NCI-H446 (cell line): ENCODE measurements around the gene CACNA1H.

Experiments used
- DNase-seq, 2 experiments: peaks; one replicate each; lab custom pipeline; 2025; lab: John Stamatoyannopoulos, UW

CACNA1H gene

DNA sequence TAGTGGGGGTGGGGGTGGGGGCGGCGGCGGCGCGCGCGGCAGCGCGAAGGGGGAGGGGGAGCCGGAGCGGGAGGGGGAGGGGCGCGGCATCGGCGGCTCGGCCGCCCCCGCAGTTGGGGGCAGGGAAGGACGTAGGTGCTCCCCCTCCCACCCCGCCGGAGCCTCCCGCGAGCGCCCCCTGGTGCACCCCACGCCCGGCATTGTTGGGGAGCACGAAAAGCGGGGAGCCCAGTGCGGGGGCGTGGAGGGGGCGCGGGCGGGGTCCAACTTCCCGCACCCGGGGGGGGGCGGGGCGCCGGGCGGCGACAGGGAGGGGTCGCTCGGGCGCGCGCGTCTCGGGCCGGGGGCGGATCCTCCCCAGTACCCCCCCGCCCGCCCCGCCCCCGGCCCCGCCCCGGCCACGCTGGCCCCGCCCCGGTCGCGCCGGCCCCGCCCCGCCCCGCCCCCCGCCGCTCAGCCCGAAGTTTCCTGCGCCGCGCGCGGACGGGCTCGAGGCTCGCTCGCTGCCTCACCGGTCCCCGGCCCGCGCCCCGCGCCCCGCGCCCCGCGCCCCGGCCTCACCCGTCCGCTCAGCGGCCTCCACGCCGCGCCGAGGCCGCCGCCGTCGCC, at the start of gene CACNA1H:
Gene CACNA1H, plus strand, starts transcription at position 456 of the 609 bp plus-strand sequence. CDS start 632 bp downstream, outside the sequence.
- peak in 1 of 2 experiments; percentile 34 for DNase-seq

- no peak for DNase-seq
These were observed 49.3 kb upstream of the CACNA1H start for GRCh38 chr16:1103636-1103980.

DNA sequence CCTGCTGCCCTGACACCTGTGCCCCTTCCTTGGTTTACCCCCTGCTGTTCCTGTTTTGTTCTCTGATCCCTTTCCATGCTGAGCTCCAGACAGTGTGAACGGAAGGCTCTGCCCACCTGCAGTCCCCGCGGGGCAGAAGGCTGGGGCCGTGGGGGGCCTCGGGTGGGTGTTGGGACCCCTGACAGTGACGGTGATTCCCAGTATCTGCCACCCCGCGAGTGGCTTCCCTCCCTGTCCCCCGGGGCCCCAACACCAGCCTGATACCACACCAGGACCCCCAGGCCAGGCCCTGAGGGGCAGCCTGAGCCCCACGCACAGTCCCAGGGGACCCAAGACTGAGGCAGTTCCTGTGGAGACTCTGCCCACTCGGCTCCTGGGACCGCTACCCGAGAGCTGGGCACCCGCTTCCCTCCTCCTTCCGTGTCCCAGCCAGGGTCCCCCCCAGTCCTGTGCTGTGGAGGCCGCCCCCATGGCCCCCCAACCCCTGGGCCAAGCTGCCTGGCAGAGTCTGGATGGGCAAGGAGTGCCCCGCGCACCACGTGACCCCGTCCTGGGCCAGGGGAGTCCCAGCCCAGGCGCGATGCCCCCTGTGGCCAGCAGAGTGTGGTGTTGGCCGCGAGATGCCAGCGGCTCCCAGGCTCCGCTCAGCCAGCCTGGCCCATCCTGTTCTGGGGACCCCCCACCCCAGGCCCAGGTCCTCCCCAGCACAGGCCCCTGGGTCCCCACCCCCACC, 46.9 kb upstream of the CACNA1H start:
- DNase-seq, result peak in 1 of 2 experiments; percentile 62

DNA sequence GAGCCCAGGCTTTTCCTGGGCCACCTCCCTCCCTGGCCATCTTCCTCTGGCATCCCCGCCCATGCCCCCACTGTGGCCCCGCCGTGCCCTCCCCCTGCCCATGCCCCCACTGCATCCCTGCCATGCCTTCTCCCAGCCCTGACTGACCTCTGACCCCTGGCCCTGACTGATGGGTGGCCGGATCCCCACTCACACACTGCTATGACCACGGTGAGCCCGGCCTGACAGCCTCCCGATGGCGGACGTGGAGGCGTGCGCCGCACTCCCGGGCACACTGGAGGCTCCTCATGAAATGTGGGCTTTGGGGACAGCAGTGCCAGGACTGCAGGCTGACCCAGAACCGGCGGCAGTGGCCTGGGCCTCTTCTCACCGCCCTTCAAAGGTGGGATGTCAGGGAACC, 46.2 kb upstream of the CACNA1H start:
- DNase-seq, result no peak

DNA sequence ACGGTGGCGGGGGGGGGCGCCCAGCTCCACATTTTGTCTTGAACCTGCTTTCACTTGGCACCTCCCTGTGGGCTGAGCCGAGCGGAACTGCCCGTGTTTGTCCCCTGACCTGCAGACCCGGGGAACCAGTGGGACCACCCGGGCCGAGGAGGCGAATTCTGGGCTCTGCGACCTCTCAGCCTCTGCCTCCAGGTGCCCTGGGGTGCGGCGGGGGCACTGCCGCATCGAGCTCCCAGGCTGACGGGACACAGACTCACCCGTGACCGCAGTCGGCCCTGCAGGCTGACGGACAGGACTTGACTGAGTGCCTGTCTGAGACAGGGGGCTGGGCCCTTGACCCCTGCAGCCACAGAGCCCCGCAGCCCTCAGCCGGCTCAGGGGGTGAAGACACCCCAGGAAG, 45.8 kb upstream of the CACNA1H start:
- DNase-seq, result no peak

DNA sequence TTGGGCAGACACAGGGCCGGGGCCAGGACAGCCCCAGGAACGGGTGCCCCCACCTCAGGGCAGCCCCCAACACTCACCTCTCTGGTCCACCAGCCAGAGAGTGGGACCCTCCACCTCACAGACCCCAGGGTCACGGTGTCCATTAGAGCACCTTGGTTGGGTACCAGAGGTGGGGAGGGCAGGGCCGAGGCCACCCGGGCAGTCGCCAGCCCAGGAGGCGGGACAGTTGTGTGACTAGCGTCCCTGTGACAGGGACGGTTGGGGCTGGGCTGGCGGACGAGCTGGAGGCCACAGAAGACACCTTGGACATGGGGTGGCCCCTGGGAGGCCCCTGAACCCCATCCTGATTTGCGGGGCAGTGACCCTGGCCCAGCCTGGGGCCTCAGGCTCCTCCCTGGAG, 45.2 kb upstream of the CACNA1H start:
- no peak for DNase-seq

- DNase-seq, result peak; percentile 41 to 69
These were observed 44.3 kb upstream of the CACNA1H start for GRCh38 chr16:1108299-1109252.

- DNase-seq, result no peak
These were observed 43.3 kb upstream of the CACNA1H start for GRCh38 chr16:1109648-1110047.

GRCh38 chr16:1112506-1113184, 40.3 kb upstream of the CACNA1H start:
- DNase-seq, result no peak

GRCh38 chr16:1113489-1113888, 39.4 kb upstream of the CACNA1H start:
- no peak for DNase-seq

DNA sequence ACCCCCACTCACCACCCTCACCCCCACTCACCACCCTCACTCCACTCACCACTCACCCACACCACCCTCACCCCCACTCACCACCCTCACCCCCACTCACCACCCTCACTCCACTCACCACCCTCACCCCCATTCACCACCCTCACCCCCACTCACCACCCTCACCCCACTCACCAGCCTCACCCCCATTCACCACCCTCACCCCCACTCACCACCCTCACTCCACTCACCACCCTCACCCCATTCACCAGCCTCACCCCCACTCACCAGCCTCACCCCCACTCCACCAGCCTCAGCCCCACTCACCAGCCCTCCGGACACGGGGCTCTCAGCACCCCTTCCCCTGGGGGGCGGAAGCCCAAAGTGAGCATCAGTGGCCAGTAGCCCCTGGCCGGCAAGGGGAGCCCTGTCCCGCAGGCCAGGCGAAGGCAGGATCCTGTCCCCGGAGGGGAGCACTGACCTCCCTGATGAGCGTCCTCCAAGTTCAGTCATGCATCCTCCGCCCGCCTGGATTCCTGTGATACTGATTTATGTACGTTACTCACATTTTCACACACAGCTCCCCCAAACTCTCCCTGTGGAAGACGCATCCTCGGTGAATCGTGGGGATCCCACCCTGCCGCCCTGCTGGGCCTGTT, 38.9 kb upstream of the CACNA1H start:
- no peak for DNase-seq

DNA sequence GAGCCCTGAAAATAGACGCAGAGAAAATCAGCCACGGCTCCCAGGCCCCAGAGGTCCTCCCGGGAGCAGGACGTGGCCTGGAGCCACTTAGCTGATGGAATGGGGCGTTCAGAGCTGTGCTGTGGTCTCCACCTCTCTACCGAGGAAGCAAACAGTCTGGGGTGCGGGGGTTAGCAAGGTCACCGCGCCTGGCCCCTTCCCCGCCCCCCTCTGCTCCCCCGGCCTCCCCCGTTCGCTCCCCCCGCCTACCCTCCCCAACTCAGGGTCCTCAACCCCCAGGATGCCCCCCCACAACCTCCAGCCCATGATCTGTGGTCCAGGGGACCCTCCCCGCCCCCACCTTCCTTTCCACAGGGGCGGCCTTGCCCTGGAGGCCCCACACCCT, 36.2 kb upstream of the CACNA1H start:
- no peak for DNase-seq

DNA sequence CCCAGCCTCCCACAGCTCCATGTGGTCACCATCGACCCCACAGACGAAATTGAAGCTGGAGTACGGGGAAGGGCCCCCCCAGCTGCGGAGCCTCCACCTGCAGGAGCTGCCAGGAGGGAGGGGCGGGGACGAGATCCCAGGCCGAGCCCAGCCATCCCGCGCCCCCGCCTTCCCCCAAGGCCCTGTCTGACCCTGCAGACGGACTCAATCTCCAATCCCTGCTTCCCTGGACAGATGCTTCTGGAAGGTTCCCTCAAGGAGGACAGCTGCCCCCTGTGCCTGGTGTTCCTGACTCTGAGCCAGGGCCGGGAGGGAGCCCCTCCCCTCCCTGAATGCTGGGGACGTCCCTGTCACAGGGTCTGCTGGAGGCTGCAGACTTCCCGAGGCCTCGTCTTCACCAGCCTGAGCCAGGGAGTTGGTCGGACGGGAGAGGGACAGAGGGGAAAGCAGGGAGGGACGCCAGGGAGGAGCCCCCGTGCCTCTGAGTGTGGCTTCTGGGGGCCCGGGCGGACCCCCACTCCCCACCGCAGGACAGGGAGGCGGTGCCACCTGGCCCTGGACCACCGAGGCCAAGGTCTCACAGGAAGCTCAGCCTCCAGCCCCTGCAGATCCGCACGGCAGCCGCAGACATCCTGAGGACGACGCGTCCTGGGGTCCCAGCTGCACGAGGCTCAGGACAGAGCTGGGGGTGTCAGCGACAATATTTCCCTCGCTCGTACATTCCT, 35.6 kb upstream of the CACNA1H start:
- no peak for DNase-seq

DNA sequence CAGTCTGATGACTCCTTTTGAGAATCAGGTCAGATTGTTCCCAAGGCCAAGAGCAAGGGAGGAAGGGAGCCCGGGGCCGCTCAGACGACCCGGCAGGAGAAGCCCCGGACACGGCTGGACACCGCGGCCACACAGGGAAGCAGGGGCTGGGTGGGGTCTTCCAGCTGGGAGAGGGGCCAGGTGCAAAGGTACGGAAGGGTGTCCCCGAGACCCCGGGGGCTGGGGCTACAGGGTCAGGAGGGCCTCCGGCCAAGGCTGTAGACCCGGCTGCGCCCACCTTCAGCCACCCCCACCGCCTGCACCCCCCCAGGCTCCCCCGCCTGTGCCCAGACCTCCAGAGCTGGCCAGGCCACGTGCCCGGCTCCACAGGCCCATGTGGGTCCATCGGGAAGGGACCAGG, 35.0 kb upstream of the CACNA1H start:
- DNase-seq, result no peak

DNA sequence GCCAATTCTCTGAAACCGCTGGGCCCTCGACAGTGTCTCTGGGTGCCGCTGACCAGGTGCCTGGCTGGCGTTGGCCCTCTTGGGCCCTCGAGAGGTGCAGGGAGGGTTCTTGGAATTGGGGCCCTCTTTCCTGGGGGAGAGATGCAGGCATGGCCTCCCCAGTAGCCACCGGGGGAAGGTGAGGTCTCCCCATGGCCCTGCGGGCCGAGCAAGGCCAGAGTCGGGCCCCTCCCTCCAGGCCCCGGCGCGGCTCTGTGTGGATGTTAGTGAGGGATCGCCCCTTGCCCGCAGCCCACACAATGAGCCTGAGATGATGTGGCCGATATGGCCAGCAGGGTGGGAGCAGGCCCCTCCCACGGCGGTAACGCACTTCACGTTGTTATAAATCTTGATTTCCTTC, 33.8 kb upstream of the CACNA1H start:
- no peak for DNase-seq

DNA sequence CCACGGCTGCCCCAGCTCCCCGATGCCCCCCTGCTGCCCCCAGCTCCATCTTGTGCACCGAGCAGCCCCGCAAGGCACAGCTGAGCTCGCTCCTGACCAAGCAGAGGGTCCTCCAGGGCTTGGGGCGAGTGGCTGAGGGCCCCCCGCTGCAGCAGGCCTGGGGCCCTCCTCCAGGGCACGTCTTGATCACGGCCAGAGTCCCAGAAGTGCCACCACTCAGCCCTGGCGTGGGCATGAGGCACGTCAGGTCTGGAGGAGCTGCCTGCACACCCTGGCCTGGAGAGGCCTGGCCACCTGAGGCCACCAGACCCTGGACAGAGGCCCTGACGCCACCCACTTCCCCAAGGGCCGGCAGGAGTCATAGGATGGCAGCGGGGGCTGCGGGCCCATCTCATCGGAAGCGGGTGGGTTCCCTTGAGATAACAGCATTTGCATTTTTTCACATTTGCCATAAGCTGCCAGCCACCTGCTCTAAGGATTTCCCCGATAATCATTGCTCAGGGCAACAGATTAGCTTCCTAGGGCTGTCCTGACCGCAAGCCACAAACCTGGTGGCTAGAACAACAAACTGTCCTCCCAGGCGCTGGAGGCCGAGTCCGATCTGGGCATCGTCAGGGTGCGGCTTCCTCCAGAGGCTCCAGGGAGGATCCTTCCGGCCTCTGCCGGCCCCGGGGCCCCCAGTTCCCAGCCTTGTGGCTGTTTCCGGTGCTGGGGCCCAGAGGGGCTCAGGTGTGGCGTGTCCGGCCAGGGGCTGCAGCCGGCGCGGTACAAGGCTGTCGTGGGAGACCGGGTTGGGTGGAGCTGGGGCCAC, 32.9 kb upstream of the CACNA1H start:
- DNase-seq, result no peak

DNA sequence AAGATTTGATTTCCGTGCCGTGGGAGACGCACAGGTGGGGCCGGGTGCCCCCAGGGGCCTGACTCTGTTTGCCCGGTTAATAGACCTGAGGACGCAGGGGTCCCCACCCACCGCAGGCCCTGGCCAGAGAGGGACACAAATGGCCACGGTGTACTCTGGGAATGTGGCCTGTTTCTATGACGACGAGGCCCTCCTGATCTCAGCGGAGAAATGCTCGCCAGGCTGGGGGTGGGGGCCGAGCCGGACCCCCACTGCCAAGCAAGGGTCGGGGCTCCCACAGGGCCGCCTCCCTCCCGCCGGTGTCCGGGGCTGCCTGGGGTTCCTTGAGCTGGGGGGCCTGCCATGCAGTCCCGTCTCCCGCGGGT, 32.3 kb upstream of the CACNA1H start:
- no peak for DNase-seq

DNA sequence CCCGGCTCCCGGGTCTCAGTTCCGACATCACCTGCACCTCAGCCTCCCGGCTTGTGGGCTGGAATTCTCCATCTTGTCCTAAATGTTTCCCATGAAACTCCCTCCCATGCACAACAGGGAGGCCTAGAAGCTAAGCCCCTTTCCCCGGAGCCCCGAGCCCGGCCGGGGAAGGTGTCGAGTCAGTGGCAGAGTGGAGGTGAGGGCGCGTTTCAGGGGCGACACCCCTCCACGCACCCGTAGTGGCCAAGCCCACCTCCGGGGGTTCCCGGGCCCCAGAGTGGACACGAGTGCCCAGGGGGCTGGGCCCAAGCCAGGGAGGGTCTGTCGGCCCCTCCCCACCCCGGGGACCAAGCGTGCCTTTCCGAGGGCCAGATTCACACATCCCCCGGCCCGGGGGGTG, 31.9 kb upstream of the CACNA1H start:
- DNase-seq, result no peak

DNA sequence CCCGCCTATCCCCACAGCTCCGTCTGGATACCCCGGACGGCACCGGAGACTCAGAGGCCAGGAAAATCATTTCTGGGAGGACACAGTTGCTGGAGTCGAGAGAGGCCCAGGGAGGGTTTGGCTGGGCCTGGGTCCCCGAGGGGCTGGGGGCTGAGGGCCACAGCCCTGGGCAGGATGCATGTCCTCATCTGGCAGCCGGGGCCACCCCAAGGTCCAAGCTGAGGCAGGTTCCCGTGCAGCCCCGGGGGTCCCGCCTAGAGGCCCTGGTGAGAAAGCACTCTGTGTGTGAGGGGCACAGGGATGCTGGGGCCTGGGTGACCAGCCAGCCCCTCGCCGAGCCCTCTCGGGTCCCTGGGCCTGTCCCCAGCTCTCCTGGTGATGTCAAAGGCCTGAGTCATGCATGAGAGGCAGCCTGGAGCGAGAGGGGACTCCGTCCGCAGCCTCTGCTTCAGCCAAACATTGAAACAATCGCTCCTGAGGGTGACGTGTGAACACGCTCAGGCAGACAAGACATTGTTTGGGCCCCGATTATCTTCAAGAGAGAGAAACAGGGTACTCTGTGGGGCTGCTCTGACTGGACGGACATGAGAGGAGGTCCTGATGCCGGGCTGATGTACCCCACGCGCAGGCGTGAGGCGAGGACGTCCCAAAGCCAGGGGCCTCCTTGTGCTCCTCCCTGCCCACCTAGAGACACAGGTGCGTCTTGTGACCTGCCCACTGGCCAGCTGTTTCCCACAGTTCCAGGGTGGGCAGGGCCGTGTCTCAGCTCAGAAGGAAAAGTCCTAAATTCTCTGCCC, 31.1 kb upstream of the CACNA1H start:
- no peak for DNase-seq

- no peak for DNase-seq
These were observed 30.5 kb upstream of the CACNA1H start for GRCh38 chr16:1122398-1122765.
